GM12875 (cell line): Measurements from ENCODE around the gene EVI5L.

Experiments
- H3K4me3 ChIP-seq: one replicate; pipeline ENCODE4 v1.5.1; 2011; ENCODE audit warnings: low read depth, low read length, control low read depth
- CTCF ChIP-seq: IDR thresholded peaks from 2 replicates; pipeline ENCODE4 v1.5.1; 2011; ENCODE audit warnings: low read depth, mild to moderate bottlenecking, control low read depth, inconsistent platforms, low read length, moderate library complexity, borderline replicate concordance; ENCODE audit not compliant: insufficient read depth

Gene EVI5L

GRCh38 chr19:7874897-7875273 lies 44.9 kb downstream of the EVI5L start:
- H3K4me3 ChIP-seq = no peak overlapping the region
- TF ChIP-seq CTCF = no peak

- no peak overlapping the region for H3K4me3 ChIP-seq
- no peak for TF ChIP-seq CTCF
Measured at GRCh38 chr19:7877249-7877836, 47.3 kb downstream of the EVI5L start.

- H3K4me3 ChIP-seq = no peak overlapping the region
- no peak for TF ChIP-seq CTCF
Measured at GRCh38 chr19:7879111-7879807, 49.2 kb downstream of the EVI5L start.

- TF ChIP-seq CTCF = no peak
- no peak overlapping the region for H3K4me3 ChIP-seq
Measured at GRCh38 chr19:7879836-7880235, 49.8 kb downstream of the EVI5L start.

GRCh38 chr19:7881910-7882309 lies 51.9 kb downstream of the EVI5L start:
- H3K4me3 ChIP-seq = no peak overlapping the region

GRCh38 chr19:7883105-7883504 lies 53.1 kb downstream of the EVI5L start:
- no peak for TF ChIP-seq CTCF
- H3K4me3 ChIP-seq = no peak overlapping the region

More at GRCh38 chr19:7881910-7882309, 51.9 kb downstream of the EVI5L start:
- TF ChIP-seq CTCF = no peak
